Stimulated activated memory B cell treated with anti-CD40 and anti-IgM and Interleukin-4, amounts not matched to agents 10 μg/mL and 1 μg/mL and 100 μg/mL, for 72 hours (primary cell): ENCODE measurements around the gene TBC1D14.
A peak's percentile ranks its signal among the peaks of the same experiment; 100 is the strongest.

Experiments
- ATAC-seq: fragments of 150-1000 bp; cut with Tn5 transposase; 2 replicates; pipeline ENCODE4 v1.10.0; 2021
- H3K27ac Mint-ChIP-seq: one replicate; pipeline ENCODE4 v1.8.0; 2022; ENCODE audit warnings: mild to moderate bottlenecking, mixed read lengths
- H3K27me3 Mint-ChIP-seq: one replicate; pipeline ENCODE4 v1.8.0; 2022; ENCODE audit warnings: mixed read lengths
- H3K36me3 Mint-ChIP-seq: one replicate; pipeline ENCODE4 v1.8.0; 2022; ENCODE audit warnings: mixed read lengths
- H3K4me1 Mint-ChIP-seq: one replicate; pipeline ENCODE4 v1.8.0; 2022; ENCODE audit warnings: mixed read lengths
- H3K4me3 Mint-ChIP-seq: one replicate; pipeline ENCODE4 v1.8.0; 2022; ENCODE audit warnings: mild to moderate bottlenecking, moderate library complexity, mixed read lengths
- H3K9me3 Mint-ChIP-seq: one replicate; pipeline ENCODE4 v1.8.0; 2022; ENCODE audit warnings: mixed read lengths

TBC1D14 gene

GRCh38 chr4:7042503-7043283 is 133.1 kb downstream of the TBC1D14 start:
- peak overlapping the region; percentile 96 for H3K4me3 Mint-ChIP-seq
- H3K9me3 Mint-ChIP-seq, result no peaks in the 10 kb centered on the region
- H3K36me3 Mint-ChIP-seq, result peaks cover 11% of the 10 kb centered on the region
- H3K4me1 Mint-ChIP-seq, result peaks cover 55% of the 10 kb centered on the region
- no peaks in the 10 kb centered on the region for H3K27me3 Mint-ChIP-seq
- peak; percentile 96 for ATAC-seq
- peak overlapping the region; percentile 73 for H3K27ac Mint-ChIP-seq

- H3K36me3 Mint-ChIP-seq, result peaks cover 12% of the 10 kb centered on the region
These were observed 133.9 kb downstream of the TBC1D14 start, which contains the start of gene TADA2B for GRCh38 chr4:7043284-7044136. TADA2B (plus strand) TSS chr4:7043372; CDS start chr4:7043580, 208 bp downstream.

GRCh38 chr4:7044137-7044930 is 134.7 kb downstream of the TBC1D14 start:
- no peaks in the 10 kb centered on the region for H3K27me3 Mint-ChIP-seq
- peak overlapping the region; percentile 94 for H3K4me3 Mint-ChIP-seq
- ATAC-seq, result no peak
- H3K36me3 Mint-ChIP-seq, result peaks cover 16% of the 10 kb centered on the region
- H3K27ac Mint-ChIP-seq, result peak overlapping the region; percentile 73
- peaks cover 60% of the 10 kb centered on the region for H3K4me1 Mint-ChIP-seq
- H3K9me3 Mint-ChIP-seq, result no peaks in the 10 kb centered on the region

More at GRCh38 chr4:7043284-7044136, 133.9 kb downstream of the TBC1D14 start, which contains the start of gene TADA2B:
- Mint-ChIP-seq H3K4me1 (peaks cover 57% of the 10 kb centered on the region), H3K27ac (peak within 1 kb of the TSS; percentile 73), H3K4me3 (peak within 1 kb of the TSS; percentile 96), H3K9me3 (no peaks in the 10 kb centered on the region), H3K27me3 (no peaks in the 10 kb centered on the region)
- peak; percentile 61 for ATAC-seq

GRCh38 chr4:7045553-7045952 is 135.9 kb downstream of the TBC1D14 start:
- Mint-ChIP-seq H3K9me3 (no peaks in the 10 kb centered on the region), H3K27me3 (no peaks in the 10 kb centered on the region), H3K4me3 (peak overlapping the region; percentile 94), H3K36me3 (peaks cover 16% of the 10 kb centered on the region), H3K27ac (peak overlapping the region; percentile 73), H3K4me1 (peaks cover 65% of the 10 kb centered on the region)
- ATAC-seq, result no peak

GRCh38 chr4:7045961-7046921 is 136.6 kb downstream of the TBC1D14 start:
- Mint-ChIP-seq H3K27me3 (no peaks in the 10 kb centered on the region), H3K4me1 (peaks cover 65% of the 10 kb centered on the region), H3K27ac (peak overlapping the region; percentile 73)

GRCh38 chr4:7046971-7047370 is 137.3 kb downstream of the TBC1D14 start:
- peaks cover 60% of the 10 kb centered on the region for H3K4me1 Mint-ChIP-seq
- ATAC-seq, result no peak
- H3K9me3 Mint-ChIP-seq, result no peaks in the 10 kb centered on the region
- H3K4me3 Mint-ChIP-seq, result peak overlapping the region; percentile 94
- H3K27ac Mint-ChIP-seq, result peak overlapping the region; percentile 73
- H3K27me3 Mint-ChIP-seq, result no peaks in the 10 kb centered on the region
- H3K36me3 Mint-ChIP-seq, result peaks cover 16% of the 10 kb centered on the region

More at GRCh38 chr4:7045961-7046921, 136.6 kb downstream of the TBC1D14 start:
- Mint-ChIP-seq H3K36me3 (peaks cover 16% of the 10 kb centered on the region), H3K4me3 (peak overlapping the region; percentile 94), H3K9me3 (no peaks in the 10 kb centered on the region)
- peak; percentile 56 for ATAC-seq

GRCh38 chr4:7048642-7049041 is 139.0 kb downstream of the TBC1D14 start:
- no peak for ATAC-seq
- H3K4me1 Mint-ChIP-seq, result peaks cover 49% of the 10 kb centered on the region
- no peak overlapping the region for H3K27ac Mint-ChIP-seq
- no peaks in the 10 kb centered on the region for H3K9me3 Mint-ChIP-seq
- no peak overlapping the region for H3K4me3 Mint-ChIP-seq
- H3K27me3 Mint-ChIP-seq, result no peaks in the 10 kb centered on the region
- H3K36me3 Mint-ChIP-seq, result peaks cover 17% of the 10 kb centered on the region

- ATAC-seq, result no peak
- H3K36me3 Mint-ChIP-seq, result peaks cover 24% of the 10 kb centered on the region
- no peak overlapping the region for H3K27ac Mint-ChIP-seq
- H3K4me1 Mint-ChIP-seq, result peaks cover 44% of the 10 kb centered on the region
- no peaks in the 10 kb centered on the region for H3K9me3 Mint-ChIP-seq
- no peak overlapping the region for H3K4me3 Mint-ChIP-seq
- H3K27me3 Mint-ChIP-seq, result no peaks in the 10 kb centered on the region
These were observed 139.7 kb downstream of the TBC1D14 start for GRCh38 chr4:7049295-7049694.

GRCh38 chr4:7049739-7050138 is 140.1 kb downstream of the TBC1D14 start:
- no peak overlapping the region for H3K4me3 Mint-ChIP-seq
- no peaks in the 10 kb centered on the region for H3K9me3 Mint-ChIP-seq
- peaks cover 28% of the 10 kb centered on the region for H3K36me3 Mint-ChIP-seq
- H3K4me1 Mint-ChIP-seq, result peaks cover 40% of the 10 kb centered on the region
- no peak overlapping the region for H3K27ac Mint-ChIP-seq
- no peaks in the 10 kb centered on the region for H3K27me3 Mint-ChIP-seq
- ATAC-seq, result no peak

- peaks cover 31% of the 10 kb centered on the region for H3K4me1 Mint-ChIP-seq
- no peak overlapping the region for H3K27ac Mint-ChIP-seq
- no peaks in the 10 kb centered on the region for H3K27me3 Mint-ChIP-seq
- H3K4me3 Mint-ChIP-seq, result no peak overlapping the region
- ATAC-seq, result no peak
- H3K36me3 Mint-ChIP-seq, result peaks cover 31% of the 10 kb centered on the region
- no peaks in the 10 kb centered on the region for H3K9me3 Mint-ChIP-seq
These were observed 141.0 kb downstream of the TBC1D14 start for GRCh38 chr4:7050481-7051143.

- no peak for ATAC-seq
- peaks cover 30% of the 10 kb centered on the region for H3K36me3 Mint-ChIP-seq
- no peaks in the 10 kb centered on the region for H3K9me3 Mint-ChIP-seq
- no peak overlapping the region for H3K4me3 Mint-ChIP-seq
- H3K27ac Mint-ChIP-seq, result no peak overlapping the region
- peaks cover 26% of the 10 kb centered on the region for H3K4me1 Mint-ChIP-seq
- no peaks in the 10 kb centered on the region for H3K27me3 Mint-ChIP-seq
These were observed 141.5 kb downstream of the TBC1D14 start for GRCh38 chr4:7051144-7051495.

GRCh38 chr4:7051905-7052304 is 142.3 kb downstream of the TBC1D14 start:
- Mint-ChIP-seq H3K27me3 (no peaks in the 10 kb centered on the region), H3K36me3 (peaks cover 30% of the 10 kb centered on the region), H3K4me3 (no peak overlapping the region), H3K9me3 (no peaks in the 10 kb centered on the region), H3K27ac (no peak overlapping the region), H3K4me1 (peaks cover 18% of the 10 kb centered on the region)
- no peak for ATAC-seq

- Mint-ChIP-seq H3K27me3 (no peaks in the 10 kb centered on the region), H3K36me3 (peaks cover 26% of the 10 kb centered on the region), H3K27ac (no peak overlapping the region), H3K9me3 (no peaks in the 10 kb centered on the region), H3K4me3 (no peak overlapping the region), H3K4me1 (peaks cover 14% of the 10 kb centered on the region)
- no peak for ATAC-seq
These were observed 142.7 kb downstream of the TBC1D14 start for GRCh38 chr4:7052313-7052712.
